Erythroblast (primary cell): ENCODE data around the gene ZC3HAV1L.
"Not testable (repeated sequence)": the region's sequence is repeated elsewhere in the genome, so short reads cannot be mapped to it uniquely, and the experiment has no call there.

Experiments
- GATA1 ChIP-seq: IDR thresholded peaks from 2 replicates; pipeline ENCODE4 v1.6.1; 2011; ENCODE audit warnings: low read depth, mild to moderate bottlenecking, control low read depth, low read length, moderate library complexity
- POLR2A ChIP-seq: IDR thresholded peaks from 2 replicates; pipeline ENCODE4 v1.6.1; 2011; ENCODE audit warnings: mild to moderate bottlenecking, low read length

GRCh38 chr7:139077706-139078105, 41.9 kb upstream of the ZC3HAV1L start:
- not testable (repeated sequence) for TF ChIP-seq POLR2A, GATA1
